ENCODE measurements around the gene RGS16.

Gene RGS16

GRCh38 chr1:182552527-182552926 is 51.7 kb downstream of the RGS16 start:
- no peak overlapping the region for H3K4me3 ChIP-seq (ENCODE audit: low read depth, low read length)
- DNase-seq (ENCODE audit: low read depth, low spot score) = no peak
- in situ Hi-C loops (cut with HindIII; ENCODE audit: low sequenced_read_pairs) = no loop called here
- TF ChIP-seq CTCF (IDR thresholded peaks at IDR 0.05; ENCODE audit: low read depth, low read length) = no peak

- no peak for DNase-seq (ENCODE audit: low read depth, low spot score)
- no peak for TF ChIP-seq CTCF (IDR thresholded peaks at IDR 0.05; ENCODE audit: low read depth, low read length)
- in situ Hi-C loops (cut with HindIII; ENCODE audit: low sequenced_read_pairs) = no loop called here
- no peak overlapping the region for H3K4me3 ChIP-seq (ENCODE audit: low read depth, low read length)
Observed at GRCh38 chr1:182549811-182550210, 54.4 kb downstream of the RGS16 start.

GRCh38 chr1:182549346-182549745 is 54.8 kb downstream of the RGS16 start:
- TF ChIP-seq CTCF (IDR thresholded peaks at IDR 0.05; ENCODE audit: low read depth, low read length) = no peak
- no peak overlapping the region for H3K4me3 ChIP-seq (ENCODE audit: low read depth, low read length)
- no peak for DNase-seq (ENCODE audit: low read depth, low spot score)
- in situ Hi-C loops (cut with HindIII; ENCODE audit: low sequenced_read_pairs) = no loop called here
